ENCODE results near the gene CNIH2.
"Not testable (repeated sequence)": the region's sequence is repeated elsewhere in the genome, so short reads cannot be mapped to it uniquely, and the experiment has no call there.

Gene CNIH2

GRCh38 chr11:66316849-66317251, 38.9 kb downstream of the CNIH2 start, which contains the start of gene CD248:
Gene CD248, minus strand, starts transcription at chr11:66317044. Its CDS starts 17 bp downstream, at chr11:66317027.
- DNase-seq = peak; percentile 46

- DNase-seq = peak; percentile 58
Observed at GRCh38 chr11:66317322-66317722, 39.3 kb downstream of the CNIH2 start.

- DNase-seq = peak; percentile 69
Observed at GRCh38 chr11:66317723-66318599, 40.0 kb downstream of the CNIH2 start.

- DNase-seq = no peak
Observed at GRCh38 chr11:66318600-66318970, 40.6 kb downstream of the CNIH2 start.

- not testable (repeated sequence) for DNase-seq
Observed at GRCh38 chr11:66320289-66320688, 42.3 kb downstream of the CNIH2 start.

GRCh38 chr11:66320748-66321147, 42.8 kb downstream of the CNIH2 start:
- not testable (repeated sequence) for DNase-seq

GRCh38 chr11:66321606-66322005, 43.6 kb downstream of the CNIH2 start:
- no peak for DNase-seq

GRCh38 chr11:66322732-66323427, 44.9 kb downstream of the CNIH2 start:
- no peak for DNase-seq

GRCh38 chr11:66323684-66324083, 45.7 kb downstream of the CNIH2 start:
- DNase-seq = no peak

- DNase-seq = no peak
Observed at GRCh38 chr11:66324664-66325063, 46.7 kb downstream of the CNIH2 start.

- DNase-seq = no peak
Observed at GRCh38 chr11:66325263-66325671, 47.3 kb downstream of the CNIH2 start.

GRCh38 chr11:66326261-66327111, 48.5 kb downstream of the CNIH2 start:
- peak; percentile 38 for DNase-seq

GRCh38 chr11:66327171-66328030, 49.4 kb downstream of the CNIH2 start:
- no peak for DNase-seq

GRCh38 chr11:66328031-66328301, 50.0 kb downstream of the CNIH2 start:
- no peak for DNase-seq

GRCh38 chr11:66328302-66329144, 50.5 kb downstream of the CNIH2 start:
- DNase-seq = peak; percentile 85

GRCh38 chr11:66329165-66329673, 51.2 kb downstream of the CNIH2 start:
- no peak for DNase-seq

GRCh38 chr11:66330931-66331330, 53.0 kb downstream of the CNIH2 start:
- no peak for DNase-seq

- DNase-seq = no peak
Observed at GRCh38 chr11:66331542-66332370, 53.8 kb downstream of the CNIH2 start.

GRCh38 chr11:66332371-66333219, 54.6 kb downstream of the CNIH2 start:
- DNase-seq = no peak

Measured in activated T-cell treated with anti-CD3 and anti-CD28 coated beads, Interleukin-2, amount 50 U/mL, for 1 hour (primary cell).